ENCODE measurements around the gene ZFYVE16. TPM values are rescaled to one million over a fixed set of nuclear protein-coding genes. Genes with fewer than 3 reads are reported as not detected.
"Not testable (repeated sequence)": the region's sequence is repeated elsewhere in the genome, so short reads cannot be mapped to it uniquely, and the experiment has no call there.

The ZFYVE16 gene
- total RNA-seq, 2 donors from 2014 or later, result 19.3 to 25.6 TPM

GRCh38 chr5:80391267-80391666 lies 16.6 kb upstream of the ZFYVE16 start:
- Mint-ChIP-seq H3K27me3 (peaks cover 31 to 44% of the 10 kb centered on the region in 2 donors), H3K36me3 (peaks cover 16% of the 10 kb centered on the region)
- DNase-seq (ENCODE audit: low spot score); H3K9me3 Mint-ChIP-seq; H3K4me3 Mint-ChIP-seq; H3K4me1 Mint-ChIP-seq (ENCODE audit: low read depth in 2 of 2); ATAC-seq; H3K27ac Mint-ChIP-seq: not testable (repeated sequence)

- DNase-seq (ENCODE audit: low spot score), result no peak
- peak overlapping the region; percentile 40 for H3K4me3 Mint-ChIP-seq
- no peaks in the 10 kb centered on the region for H3K36me3 Mint-ChIP-seq
- peak; percentile 95 for ATAC-seq
- peaks cover 10 to 13% of the 10 kb centered on the region in 2 donors for H3K4me1 Mint-ChIP-seq (ENCODE audit: low read depth in 2 of 2)
- H3K27me3 Mint-ChIP-seq, result peaks cover 11 to 14% of the 10 kb centered on the region in 2 donors
- no peaks in the 10 kb centered on the region for H3K9me3 Mint-ChIP-seq
- H3K27ac Mint-ChIP-seq, result peak overlapping the region; percentile 50 to 70
These were observed 8.2 kb upstream of the ZFYVE16 start for GRCh38 chr5:80399526-80400239.

GRCh38 chr5:80400368-80400767 lies 7.5 kb upstream of the ZFYVE16 start:
- not testable (repeated sequence) for ATAC-seq, H3K4me3 Mint-ChIP-seq

GRCh38 chr5:80403782-80404181 lies 4.1 kb upstream of the ZFYVE16 start:
- H3K4me3 Mint-ChIP-seq, result no peak overlapping the region
- H3K9me3 Mint-ChIP-seq, result no peaks in the 10 kb centered on the region
- H3K4me1 Mint-ChIP-seq (ENCODE audit: low read depth in 2 of 2), result peaks cover 16 to 24% of the 10 kb centered on the region in 2 donors
- H3K36me3 Mint-ChIP-seq, result no peaks in the 10 kb centered on the region
- no peak for ATAC-seq
- no peak overlapping the region for H3K27ac Mint-ChIP-seq
- peaks cover 0 to 6% of the 10 kb centered on the region in 2 donors for H3K27me3 Mint-ChIP-seq
- no peak for DNase-seq (ENCODE audit: low spot score)

More at GRCh38 chr5:80400368-80400767, 7.5 kb upstream of the ZFYVE16 start:
- DNase-seq (ENCODE audit: low spot score); H3K9me3 Mint-ChIP-seq; H3K27me3 Mint-ChIP-seq; H3K36me3 Mint-ChIP-seq: not testable (repeated sequence)
- peak overlapping the region in 1 of 2 donors; percentile 70 for H3K27ac Mint-ChIP-seq
- H3K4me1 Mint-ChIP-seq (ENCODE audit: low read depth in 2 of 2), result peaks cover 10 to 13% of the 10 kb centered on the region in 2 donors

GRCh38 chr5:80406980-80407734 lies 707 bp upstream of the ZFYVE16 start:
- no peak for ATAC-seq
- no peaks in the 10 kb centered on the region for H3K36me3 Mint-ChIP-seq
- no peaks in the 10 kb centered on the region for H3K9me3 Mint-ChIP-seq
- no peaks in the 10 kb centered on the region for H3K27me3 Mint-ChIP-seq
- DNase-seq (ENCODE audit: low spot score), result no peak
- H3K27ac Mint-ChIP-seq, result peak overlapping the region; percentile 100
- peak overlapping the region; percentile 97 for H3K4me3 Mint-ChIP-seq
- peaks cover 15 to 30% of the 10 kb centered on the region in 2 donors for H3K4me1 Mint-ChIP-seq (ENCODE audit: low read depth in 2 of 2)

GRCh38 chr5:80408484-80409366 lies 861 bp downstream of the ZFYVE16 start:
- Mint-ChIP-seq H3K4me1 (ENCODE audit: low read depth in 2 of 2) (peaks cover 15 to 32% of the 10 kb centered on the region in 2 donors), H3K36me3 (no peaks in the 10 kb centered on the region), H3K27me3 (no peaks in the 10 kb centered on the region), H3K27ac (peak overlapping the region; percentile 70 to 87), H3K4me3 (peak overlapping the region; percentile 97), H3K9me3 (no peaks in the 10 kb centered on the region)
- no peak for DNase-seq (ENCODE audit: low spot score)
- ATAC-seq, result peak in 1 of 2 donors; percentile 51

GRCh38 chr5:80409367-80409966 lies 1.6 kb downstream of the ZFYVE16 start:
- Mint-ChIP-seq H3K27me3 (no peaks in the 10 kb centered on the region), H3K9me3 (peaks cover 3% of the 10 kb centered on the region), H3K4me1 (ENCODE audit: low read depth in 2 of 2) (peaks cover 22 to 39% of the 10 kb centered on the region in 2 donors), H3K36me3 (no peaks in the 10 kb centered on the region), H3K4me3 (peak overlapping the region; percentile 97), H3K27ac (peak overlapping the region; percentile 70 to 87)
- ATAC-seq, result no peak
- no peak for DNase-seq (ENCODE audit: low spot score)

- ATAC-seq (no peak), DNase-seq (ENCODE audit: low spot score) (no peak)
- H3K36me3 Mint-ChIP-seq, result no peaks in the 10 kb centered on the region
- no peaks in the 10 kb centered on the region for H3K27me3 Mint-ChIP-seq
- H3K4me3 Mint-ChIP-seq, result no peak overlapping the region
- H3K4me1 Mint-ChIP-seq (ENCODE audit: low read depth in 2 of 2), result peaks cover 22 to 43% of the 10 kb centered on the region in 2 donors
- peaks cover 3% of the 10 kb centered on the region for H3K9me3 Mint-ChIP-seq
- peak overlapping the region in 1 of 2 donors; percentile 62 for H3K27ac Mint-ChIP-seq
These were observed 3.8 kb downstream of the ZFYVE16 start for GRCh38 chr5:80411589-80412219.

- peaks cover 20 to 34% of the 10 kb centered on the region in 2 donors for H3K4me1 Mint-ChIP-seq (ENCODE audit: low read depth in 2 of 2)
- no peak overlapping the region for H3K4me3 Mint-ChIP-seq
- ATAC-seq (peak; percentile 68 to 70), DNase-seq (ENCODE audit: low spot score) (no peak)
- peaks cover 3% of the 10 kb centered on the region for H3K9me3 Mint-ChIP-seq
- H3K27me3 Mint-ChIP-seq, result no peaks in the 10 kb centered on the region
- no peaks in the 10 kb centered on the region for H3K36me3 Mint-ChIP-seq
- H3K27ac Mint-ChIP-seq, result peak overlapping the region in 1 of 2 donors; percentile 3
These were observed 6.2 kb downstream of the ZFYVE16 start for GRCh38 chr5:80414113-80414512.

GRCh38 chr5:80417973-80418372 lies 10.1 kb downstream of the ZFYVE16 start:
- ATAC-seq, result no peak
- H3K27me3 Mint-ChIP-seq, result no peaks in the 10 kb centered on the region

GRCh38 chr5:80424365-80424764 lies 16.5 kb downstream of the ZFYVE16 start:
- H3K9me3 Mint-ChIP-seq; H3K4me3 Mint-ChIP-seq; DNase-seq (ENCODE audit: low spot score); H3K27ac Mint-ChIP-seq; ATAC-seq; H3K27me3 Mint-ChIP-seq: not testable (repeated sequence)
- H3K36me3 Mint-ChIP-seq, result peaks cover 16% of the 10 kb centered on the region
- H3K4me1 Mint-ChIP-seq (ENCODE audit: low read depth in 2 of 2), result peaks cover 17 to 20% of the 10 kb centered on the region in 2 donors

More at GRCh38 chr5:80417973-80418372, 10.1 kb downstream of the ZFYVE16 start:
- Mint-ChIP-seq H3K36me3 (no peaks in the 10 kb centered on the region), H3K27ac (no peak overlapping the region), H3K9me3 (peaks cover 3% of the 10 kb centered on the region), H3K4me1 (ENCODE audit: low read depth in 2 of 2) (peaks cover 11 to 19% of the 10 kb centered on the region in 2 donors), H3K4me3 (no peak overlapping the region)
- no peak for DNase-seq (ENCODE audit: low spot score)

GRCh38 chr5:80435476-80435875 lies 27.6 kb downstream of the ZFYVE16 start:
- H3K36me3 Mint-ChIP-seq, result peaks cover 19% of the 10 kb centered on the region
- H3K4me3 Mint-ChIP-seq, result no peak overlapping the region
- no peaks in the 10 kb centered on the region for H3K9me3 Mint-ChIP-seq
- DNase-seq (ENCODE audit: low spot score) (no peak), ATAC-seq (no peak)
- no peak overlapping the region for H3K27ac Mint-ChIP-seq
- peaks cover 0 to 6% of the 10 kb centered on the region in 2 donors for H3K4me1 Mint-ChIP-seq (ENCODE audit: low read depth in 2 of 2)
- H3K27me3 Mint-ChIP-seq, result no peaks in the 10 kb centered on the region
